Gastrocnemius medialis (tissue), 4 donors: ENCODE measurements around the gene ENAH.

ENCODE experiments used
- CTCF ChIP-seq, 5 experiments: fragments of 450-650 bp in 3 of 5; fragments of 200-600 bp in 2 of 5; sonication (generic) in 2 of 5; IDR thresholded peaks in 4 of 5; conservative IDR thresholded peaks in 1 of 5; 1 replicate in 4 of 5; 2 replicates in 1 of 5; pipeline ENCODE4 v1.5.1; 2016 to 2019; ENCODE audit warnings: antibody characterized with exemption in 5 of 5, mild to moderate bottlenecking in 3 of 5, moderate library complexity in 3 of 5
- POLR2A ChIP-seq, 2 donors: fragments of 450-650 bp; IDR thresholded peaks; one replicate each; pipeline ENCODE4 v1.6.1; 2017; ENCODE audit warnings: antibody characterized with exemption in 2 of 2, mild to moderate bottlenecking in 2 of 2, moderate library complexity in 2 of 2

DNA sequence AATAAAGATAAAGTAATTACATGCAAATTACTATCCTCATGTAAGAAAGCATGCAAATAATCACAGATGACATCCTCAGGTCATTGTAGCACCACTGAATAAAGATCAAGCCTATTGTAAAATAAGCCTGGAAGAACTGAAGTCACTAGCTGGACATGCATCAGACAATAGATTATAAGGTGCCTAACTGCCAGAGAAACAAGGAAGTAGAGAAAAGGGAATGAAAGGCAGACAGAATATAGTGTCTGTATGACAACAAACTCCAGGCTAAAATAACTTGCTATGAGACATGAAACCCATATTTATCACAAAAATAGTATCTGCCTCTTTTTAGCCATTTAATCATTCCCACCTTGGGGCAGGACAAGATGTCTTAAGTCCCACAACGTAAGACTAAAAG lies 108.7 kb downstream of the ENAH start:
- TF ChIP-seq CTCF (IDR thresholded peaks at IDR 0.05 in 4 of 5, conservative IDR thresholded peaks at IDR 0.05 in 1 of 5) (no peak), POLR2A (IDR thresholded peaks at IDR 0.05) (no peak)
